COLO668 (cell line): ENCODE data around the gene FDXR.
"Not testable (repeated sequence)": the region's sequence is repeated elsewhere in the genome, so short reads cannot be mapped to it uniquely, and the experiment has no call there.

ENCODE experiments used
- DNase-seq: peaks from one replicate; lab custom pipeline; 2025; ENCODE audit not compliant: unreplicated experiment; lab: John Stamatoyannopoulos, UW

FDXR gene, protein sequence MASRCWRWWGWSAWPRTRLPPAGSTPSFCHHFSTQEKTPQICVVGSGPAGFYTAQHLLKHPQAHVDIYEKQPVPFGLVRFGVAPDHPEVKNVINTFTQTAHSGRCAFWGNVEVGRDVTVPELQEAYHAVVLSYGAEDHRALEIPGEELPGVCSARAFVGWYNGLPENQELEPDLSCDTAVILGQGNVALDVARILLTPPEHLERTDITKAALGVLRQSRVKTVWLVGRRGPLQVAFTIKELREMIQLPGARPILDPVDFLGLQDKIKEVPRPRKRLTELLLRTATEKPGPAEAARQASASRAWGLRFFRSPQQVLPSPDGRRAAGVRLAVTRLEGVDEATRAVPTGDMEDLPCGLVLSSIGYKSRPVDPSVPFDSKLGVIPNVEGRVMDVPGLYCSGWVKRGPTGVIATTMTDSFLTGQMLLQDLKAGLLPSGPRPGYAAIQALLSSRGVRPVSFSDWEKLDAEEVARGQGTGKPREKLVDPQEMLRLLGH

DNA sequence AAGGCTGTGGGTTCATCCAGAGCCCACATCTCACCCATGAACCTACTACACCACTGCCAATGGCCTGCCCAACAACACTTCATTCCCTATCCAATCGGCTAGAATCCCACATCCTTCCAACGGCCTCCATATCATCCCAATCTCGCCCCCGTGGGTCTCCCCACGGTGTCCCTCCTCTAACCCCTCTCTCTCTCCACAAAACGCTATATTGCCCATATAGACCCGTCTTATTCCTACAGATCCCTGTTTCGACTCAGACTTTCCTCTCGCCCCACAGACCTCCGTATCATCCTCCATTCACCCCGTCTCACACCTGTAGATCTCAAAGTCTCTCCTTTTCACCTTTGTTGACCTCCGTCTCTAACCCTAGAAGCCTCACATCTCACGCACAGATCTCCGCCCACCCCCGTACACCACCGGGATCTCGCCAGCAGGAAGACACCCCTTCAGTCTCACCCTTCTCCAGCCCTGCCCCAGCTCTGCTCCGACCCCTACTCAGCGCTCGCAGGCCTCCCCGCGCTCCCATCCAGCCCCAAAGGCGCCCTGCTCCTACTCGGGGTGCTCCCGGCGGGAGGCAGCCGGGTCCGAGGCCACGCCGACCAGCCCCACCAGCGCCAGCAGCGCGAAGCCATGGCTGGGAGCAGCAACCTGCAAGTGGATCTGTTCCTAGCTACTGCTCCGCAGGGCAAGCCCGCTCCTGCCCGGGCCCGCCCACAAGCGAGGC is at the start of gene FDXR:
Gene FDXR (minus strand): TSS at position 682 of the 724 bp plus-strand sequence. CDS start 50 bp downstream, at position 632.
- DNase-seq: no peak

DNA sequence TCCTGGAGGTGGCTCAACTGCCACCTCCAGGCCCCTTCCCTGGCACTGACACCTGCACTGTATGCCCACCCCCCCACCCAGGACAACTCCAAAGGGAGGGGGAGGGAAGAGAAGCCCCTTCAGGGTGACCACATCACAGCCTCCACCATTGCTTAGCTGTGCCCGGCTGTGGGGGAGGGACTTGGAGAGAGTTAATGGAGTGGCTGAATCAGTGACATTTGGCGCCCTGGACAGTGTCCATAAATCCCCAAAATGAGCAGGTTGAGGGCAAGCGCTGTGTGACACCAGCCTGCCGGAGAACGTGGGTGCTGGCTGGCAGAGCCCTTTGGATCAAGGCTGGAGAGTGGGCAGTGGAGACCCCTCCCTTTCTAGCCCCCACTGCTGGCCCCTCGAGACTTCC is 49.4 kb upstream of the FDXR start:
- DNase-seq: no peak

DNA sequence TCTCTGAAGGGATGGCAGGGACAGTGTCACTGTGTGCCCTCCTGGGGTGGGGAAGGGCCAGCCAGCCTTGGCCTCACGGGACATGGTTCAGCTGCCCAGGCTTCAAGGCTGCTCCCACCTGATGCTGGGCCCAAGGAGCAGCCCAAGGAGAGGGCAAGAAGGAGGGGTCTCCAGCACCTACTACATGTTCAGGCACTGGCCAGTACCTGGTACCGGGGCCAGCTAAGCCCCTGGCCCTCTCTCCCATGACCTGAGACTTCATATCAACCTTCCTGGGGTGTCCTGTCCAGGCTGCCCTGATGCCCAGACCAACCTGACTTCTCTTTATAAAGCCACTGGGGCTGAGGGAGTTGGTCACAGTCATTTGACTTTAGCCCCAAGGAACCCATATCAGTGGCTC is 49.0 kb upstream of the FDXR start:
- DNase-seq: no peak

DNA sequence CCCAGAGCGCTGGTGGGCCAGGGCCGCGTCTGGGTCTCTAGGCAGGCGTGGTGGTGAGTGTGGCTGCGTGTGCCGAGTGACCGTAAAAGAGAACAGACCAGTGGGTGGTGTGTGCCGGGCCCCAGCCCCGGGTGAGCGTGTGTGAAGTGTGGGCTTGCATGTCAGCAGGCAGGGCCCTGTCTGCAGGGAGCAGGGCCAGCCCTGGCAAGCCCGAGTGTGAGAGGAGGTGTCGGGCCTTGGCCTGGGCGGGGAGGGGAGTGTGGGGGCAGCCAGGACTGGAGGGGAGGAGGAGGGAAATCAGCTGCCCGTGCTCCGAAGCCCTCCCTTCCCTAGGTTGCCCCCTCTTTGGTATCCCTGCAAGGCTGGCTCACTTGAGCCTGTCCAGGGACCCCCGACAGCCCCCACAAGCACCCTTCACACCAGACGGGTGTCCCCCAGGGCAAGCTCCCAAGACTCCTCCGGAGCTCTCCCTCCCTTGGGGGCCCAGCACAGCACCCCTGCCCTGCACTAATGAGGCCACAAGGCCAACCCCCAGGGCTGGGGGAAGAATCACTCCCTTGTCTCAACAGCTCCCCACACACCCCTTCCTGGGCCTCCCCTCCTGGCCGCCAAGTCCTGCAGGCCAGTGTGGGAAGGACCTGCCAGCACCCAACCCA is 48.4 kb upstream of the FDXR start:
- no peak for DNase-seq

DNA sequence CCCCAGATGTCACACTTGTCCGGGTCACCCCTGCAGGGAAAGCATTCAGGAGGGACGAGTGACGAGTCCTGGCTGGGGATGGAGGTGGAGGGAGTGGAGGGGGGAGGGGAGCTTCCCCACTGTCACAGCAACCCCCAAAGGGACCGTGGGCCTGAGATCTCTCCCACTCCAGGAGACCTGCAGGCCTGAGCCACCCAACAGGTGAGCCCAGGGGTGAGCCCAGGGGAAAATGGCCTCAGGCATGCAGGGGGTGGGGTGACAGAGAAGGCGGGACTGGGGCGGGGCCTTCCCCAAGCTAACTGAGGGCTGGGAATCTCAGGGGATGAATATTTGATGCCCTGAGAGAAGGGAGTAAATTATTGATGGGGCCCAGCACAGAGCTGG is 47.8 kb upstream of the FDXR start:
- peak; percentile 29 for DNase-seq

DNA sequence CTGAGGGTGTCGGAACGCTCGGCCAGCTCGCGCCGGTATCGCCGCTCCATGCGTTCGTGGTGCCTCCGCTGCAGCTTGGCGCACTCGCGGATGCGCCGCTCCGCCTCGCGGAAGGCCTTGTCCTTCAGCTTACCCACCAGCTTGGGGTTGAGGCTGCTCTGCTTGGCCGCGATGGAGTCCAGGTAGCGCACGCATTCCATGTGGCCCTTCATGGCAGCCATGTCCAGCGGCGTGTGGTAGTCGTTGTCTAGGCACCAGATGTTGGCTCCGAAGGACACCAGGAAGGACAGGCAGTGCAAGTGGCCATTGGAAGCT is 47.5 kb upstream of the FDXR start:
- DNase-seq: no peak

DNA sequence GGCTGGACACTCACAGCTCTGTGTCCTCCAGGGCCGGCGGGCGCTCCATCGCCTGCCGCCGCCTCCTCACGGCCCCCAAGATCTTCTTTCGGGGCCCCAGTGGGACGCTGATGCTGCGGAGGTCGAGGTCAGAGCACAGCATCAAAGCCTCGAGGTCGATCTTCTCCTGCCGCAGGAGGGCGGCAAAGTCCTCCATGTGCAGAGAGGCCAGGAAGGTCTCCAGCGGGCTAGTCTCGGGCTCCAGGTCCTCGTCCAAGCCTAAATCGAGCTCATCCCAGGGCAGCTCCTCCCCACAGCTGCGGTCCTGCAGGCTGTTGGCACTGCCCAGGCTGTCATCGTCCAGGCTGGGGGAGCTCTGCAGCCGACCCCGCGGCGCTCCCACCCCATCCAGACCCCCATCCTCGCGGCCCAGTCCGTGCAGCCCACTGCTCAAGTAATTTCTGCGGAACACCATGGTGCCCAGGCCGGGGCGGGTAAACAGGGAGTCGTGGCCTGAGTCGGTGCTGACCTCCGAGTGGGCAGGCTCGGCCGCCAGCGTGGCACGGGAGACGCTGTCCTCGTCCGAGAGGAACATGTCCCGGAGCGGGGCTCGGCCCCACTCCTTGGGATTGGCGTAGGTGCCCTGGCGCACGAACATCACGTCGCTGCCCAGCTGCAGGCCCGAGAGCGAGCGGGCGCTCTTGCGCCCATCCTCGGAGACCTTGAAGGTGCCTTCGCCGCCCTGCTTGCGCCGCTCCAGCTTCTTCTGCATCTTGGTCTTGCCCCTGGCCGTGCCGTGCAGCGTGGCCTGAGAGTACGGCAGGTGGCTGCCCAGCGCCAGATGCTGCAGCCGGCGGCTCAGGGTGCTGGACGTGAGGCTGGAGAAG is 46.9 kb upstream of the FDXR start:
- peak; percentile 20 for DNase-seq

DNA sequence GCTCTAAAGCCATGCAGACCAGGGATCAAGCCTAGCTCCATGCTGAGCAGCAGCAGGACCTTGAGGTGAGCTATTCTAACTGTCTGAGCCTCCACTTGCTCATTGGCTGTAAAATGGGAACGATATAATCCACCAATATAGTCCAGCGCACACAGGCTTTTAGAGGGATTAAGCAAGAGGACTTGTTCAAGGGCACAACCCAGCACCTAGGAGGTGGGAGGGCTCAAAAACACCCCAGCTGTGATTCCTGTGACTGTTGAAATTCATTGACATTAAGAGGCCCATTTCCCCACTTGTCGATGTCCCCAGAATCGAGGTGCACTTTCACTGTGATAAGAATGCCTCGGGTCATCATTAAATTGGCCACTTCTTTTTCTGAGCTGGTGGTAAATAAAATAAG is 46.1 kb upstream of the FDXR start:
- DNase-seq: no peak

DNA sequence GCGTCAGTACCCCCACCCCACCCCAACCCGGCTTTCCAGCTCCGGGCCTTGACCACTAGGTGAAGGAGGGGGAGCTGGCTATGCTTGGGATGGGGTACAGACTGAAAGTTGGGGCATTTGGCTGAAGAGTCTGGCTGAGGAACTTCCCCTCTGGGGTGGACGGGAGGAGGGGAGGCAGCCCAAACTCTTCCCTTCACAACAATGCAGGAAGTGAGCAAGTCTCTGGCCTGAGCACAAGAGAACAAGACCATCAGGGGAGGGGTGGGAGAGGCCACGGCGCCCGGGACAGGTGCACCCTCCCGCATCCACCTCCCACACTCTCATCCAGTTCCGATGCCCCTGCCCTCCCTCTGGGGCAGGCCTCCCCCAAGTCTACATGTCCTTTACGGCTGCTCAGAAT is 44.6 kb upstream of the FDXR start:
- no peak for DNase-seq

DNA sequence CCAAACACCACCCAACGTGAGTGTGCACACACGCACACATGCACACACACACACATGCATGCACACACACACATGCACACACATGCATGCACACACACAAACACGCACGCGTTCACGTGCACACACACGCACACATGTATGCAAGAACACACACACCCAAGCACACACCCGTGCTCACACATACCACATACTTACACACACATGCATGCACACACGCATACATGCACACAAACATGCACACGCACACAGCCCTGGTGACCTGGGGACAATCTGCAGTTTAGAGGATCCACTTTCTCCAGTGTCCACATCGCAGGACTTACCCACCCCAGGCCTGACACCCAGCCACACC is 44.0 kb upstream of the FDXR start:
- no peak for DNase-seq

DNA sequence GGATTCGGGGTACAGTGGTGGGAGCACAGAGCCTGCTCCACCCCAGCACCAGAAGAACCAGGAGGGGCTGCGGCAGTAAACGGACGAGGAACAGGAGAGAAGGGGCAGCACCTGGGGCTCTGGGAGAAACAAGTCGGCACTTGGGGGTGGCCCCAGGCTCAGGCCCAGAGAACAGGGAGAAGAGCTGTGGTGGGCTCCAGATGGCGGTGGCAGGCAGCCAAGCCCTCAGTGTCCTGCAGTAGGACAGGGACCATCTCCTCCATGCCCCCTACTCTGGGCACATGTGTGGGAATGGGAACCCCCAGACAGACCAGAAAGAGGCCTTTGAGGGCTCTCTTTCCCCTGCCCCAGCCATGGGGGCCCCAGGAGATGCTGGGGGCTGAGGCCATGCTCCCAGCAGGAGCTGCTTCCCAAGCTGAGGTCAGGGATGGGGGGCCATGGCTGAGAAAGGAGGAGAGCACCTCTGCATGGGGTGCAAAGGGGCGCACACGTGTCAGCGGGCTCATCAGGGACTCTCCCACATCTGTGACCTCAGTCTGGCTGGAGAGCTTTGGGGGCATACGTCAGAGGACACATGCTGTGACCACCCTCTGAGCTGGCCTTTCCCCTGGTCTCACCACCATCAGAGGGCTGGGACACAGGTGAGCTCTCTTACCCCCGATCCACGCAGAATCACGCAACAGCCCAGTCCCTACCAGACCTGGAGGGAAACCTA is 43.5 kb upstream of the FDXR start:
- DNase-seq: no peak

DNA sequence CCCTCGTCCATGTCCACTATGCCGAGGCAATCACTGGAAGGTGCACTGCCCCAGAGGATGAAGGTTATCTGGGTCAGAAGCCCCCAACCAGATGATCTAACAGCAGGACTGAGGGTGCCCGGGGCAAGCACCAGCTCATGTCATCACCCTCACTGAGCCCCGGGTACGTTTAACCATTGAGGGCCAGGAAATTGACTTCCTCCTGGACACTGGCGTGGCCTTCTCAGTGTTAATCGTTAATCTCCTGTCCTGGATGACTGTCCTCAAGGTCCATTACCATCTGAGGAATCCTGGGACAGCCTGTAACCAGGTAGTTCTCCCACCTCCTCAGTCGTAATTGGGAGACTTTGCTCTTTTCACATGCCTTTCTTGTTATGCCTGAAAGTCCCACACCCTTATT is 38.6 kb upstream of the FDXR start:
- not testable (repeated sequence) for DNase-seq

DNA sequence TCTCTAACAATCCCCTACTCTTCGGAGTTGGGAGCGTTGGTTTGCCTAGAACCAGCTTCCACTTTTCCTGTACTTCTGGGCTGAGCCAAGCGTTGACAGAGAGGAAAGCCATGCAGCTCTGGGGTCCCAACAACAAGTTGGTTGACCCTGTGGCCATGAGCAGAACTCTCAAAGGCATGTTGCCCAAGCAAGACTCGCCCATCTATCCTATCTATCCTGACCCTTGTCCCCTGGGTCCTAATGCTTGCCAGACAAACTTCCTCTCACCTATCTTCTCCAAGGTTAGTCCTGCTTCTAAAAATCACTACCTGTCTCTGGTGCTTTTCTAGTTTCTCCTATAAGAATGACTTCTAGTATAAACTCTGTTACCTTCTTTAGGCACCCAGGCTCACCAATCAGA is 36.3 kb upstream of the FDXR start:
- DNase-seq: not testable (repeated sequence)

DNA sequence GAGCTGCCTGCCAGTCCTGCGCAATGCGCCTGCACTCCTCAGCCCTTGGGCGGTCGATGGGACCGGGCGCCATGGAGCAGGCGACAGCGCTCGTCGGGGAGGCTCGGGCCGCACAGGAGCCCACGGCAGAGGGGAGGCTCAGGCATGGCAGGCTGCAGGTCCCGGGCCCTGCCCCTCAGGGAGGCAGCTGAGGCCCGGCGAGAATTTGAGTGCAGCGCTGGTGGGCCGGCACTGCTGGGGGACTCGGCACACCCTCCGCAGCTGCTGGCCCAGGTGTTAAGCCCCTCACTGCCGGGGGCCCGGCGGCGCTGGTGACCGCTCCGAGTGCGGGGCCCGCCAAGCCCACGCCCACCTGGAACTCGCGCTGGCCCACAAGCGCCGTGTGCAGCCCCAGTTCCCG is 34.2 kb upstream of the FDXR start:
- DNase-seq: no peak

DNA sequence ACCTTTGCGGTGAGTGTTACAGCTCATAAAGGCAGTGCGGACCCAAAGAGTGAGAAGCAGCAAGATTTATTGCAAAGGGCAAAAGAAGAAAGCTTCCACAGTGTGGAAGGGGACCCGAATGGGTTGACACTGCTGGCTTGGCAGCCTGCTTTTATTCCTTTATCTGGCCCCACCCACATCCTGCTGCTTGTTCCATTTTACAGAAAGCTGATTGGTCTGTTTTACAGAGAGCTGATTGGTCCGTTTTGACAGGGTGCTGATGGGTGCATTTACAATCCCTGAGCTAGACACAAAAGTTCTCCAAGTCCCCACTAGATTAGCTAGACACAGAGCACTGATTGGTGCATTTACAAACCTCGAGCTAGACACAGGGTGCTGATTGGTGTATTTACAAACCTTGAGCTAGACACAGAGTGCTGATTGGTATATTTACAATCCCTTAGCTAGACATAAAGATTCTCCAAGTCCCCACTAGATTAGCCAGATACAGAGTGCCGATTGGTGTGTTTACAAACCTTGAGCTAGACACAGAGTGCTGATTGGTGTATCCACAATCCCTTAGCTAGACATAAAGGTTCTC is 33.5 kb upstream of the FDXR start:
- DNase-seq: not testable (repeated sequence)

DNA sequence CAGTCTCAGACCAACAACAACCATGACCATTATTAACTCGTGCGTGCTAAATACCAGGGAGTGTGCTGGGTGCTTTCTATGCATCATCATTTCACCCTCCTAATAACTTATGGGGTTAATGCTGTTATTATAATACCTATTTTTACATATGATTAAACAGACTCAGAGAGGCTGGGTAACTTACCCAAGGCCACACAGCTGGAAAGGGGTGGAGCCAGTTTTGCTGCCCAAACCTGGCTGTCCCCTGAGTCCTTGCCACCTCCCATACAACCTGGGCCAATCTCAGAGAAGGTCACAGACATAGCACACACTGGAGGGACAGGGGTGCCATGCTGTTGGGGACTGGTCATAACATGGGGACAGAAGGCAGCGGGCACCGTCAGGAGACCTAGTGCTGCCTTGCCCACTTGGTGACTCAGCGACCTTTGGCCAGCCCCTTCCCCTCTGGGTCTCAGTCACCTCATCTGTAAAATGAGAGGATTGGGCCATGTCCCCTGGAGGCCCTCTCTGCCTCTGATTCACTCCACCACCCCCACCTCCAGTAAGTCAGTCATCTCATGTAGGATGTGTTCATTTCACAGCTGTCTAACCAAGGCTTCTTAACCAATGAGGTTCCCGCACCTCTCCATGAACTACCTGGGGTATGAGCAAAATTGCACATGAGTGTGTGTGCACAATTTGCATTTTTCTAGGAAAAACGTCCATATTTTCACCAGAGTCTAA is 32.1 kb upstream of the FDXR start:
- DNase-seq: no peak

DNA sequence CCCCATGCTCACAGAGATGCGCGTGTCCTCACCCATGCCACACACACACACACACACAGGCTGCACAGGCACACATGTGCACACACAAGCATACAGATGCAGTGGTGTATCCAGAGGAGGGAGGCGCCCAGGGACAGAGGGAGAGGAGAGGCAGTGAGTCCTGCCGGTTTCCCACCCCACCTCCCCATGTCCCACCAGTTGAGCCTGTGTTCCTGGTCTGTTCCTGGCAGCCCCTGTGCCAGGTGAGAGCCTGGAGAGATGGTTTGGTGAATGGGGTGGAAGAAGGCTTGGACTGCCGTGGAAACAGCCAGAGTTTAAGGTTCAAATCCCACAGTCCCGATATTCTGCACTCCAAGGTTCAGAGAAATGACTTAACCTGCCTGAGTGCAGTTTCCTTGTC is 30.9 kb upstream of the FDXR start:
- no peak for DNase-seq

DNA sequence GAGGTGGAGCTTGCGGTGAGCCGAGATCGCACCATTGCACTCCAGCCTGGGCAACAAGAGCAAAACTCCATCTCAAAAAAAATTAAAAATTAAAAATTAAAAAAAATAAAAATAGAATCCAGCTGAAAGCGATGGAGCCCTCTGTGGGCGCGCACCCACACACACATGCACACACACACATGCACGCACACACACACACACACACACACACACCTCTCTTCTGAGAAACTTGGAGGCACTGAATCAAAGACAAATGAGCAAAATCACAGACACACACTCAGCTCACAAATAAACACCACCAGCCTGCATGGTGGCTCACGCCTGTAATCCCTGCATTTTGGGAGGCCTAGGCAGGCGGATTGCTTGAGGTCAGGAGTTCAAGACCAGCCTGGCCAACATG is 30.2 kb upstream of the FDXR start:
- DNase-seq: no peak

DNA sequence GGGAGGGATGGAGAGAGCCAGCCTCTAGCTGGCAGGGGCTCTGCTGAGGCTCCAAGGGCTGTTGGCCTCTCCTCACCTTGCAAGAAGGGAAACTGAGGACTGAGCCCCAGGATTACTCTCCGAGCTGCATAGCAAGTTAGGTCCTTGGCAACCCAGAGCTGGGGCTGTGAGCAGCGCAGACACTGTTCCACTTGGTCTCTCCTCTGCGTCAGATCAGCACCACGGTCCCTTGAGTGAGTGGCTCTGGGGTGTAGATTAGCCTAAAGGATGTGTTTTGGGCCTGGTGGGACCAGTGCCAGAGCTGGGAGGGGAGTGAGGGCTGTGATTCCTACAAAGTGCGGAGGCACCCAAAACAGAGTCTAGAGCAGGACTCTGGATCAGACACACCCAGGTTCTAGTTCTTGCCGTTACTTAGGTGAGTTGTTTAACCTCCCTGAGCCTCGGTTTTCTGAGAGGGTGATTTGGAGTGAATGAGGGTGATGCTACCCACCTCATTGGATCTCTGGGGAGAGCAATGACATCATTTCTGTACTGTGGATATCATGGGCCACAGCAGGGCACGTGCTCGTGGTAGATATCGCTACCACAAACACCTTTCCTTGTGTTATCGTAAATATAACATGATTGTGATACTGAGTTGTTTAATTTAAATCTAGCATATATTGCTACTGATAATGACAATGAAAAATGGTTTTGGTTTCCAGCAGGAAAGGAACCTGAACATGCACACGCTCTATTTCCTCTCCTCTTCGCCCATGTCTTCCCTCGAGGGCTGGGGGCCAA is 28.8 kb upstream of the FDXR start:
- no peak for DNase-seq
